IMR-90 (cell line): ENCODE measurements around the gene PRR23E. TPM values are rescaled to one million over a fixed set of nuclear protein-coding genes. Genes with fewer than 3 reads are reported as not detected.

Experiments
- ATAC-seq: fragments of 200-7000 bp; cut with Tn5 transposase; 2 replicates; pipeline ENCODE4 v1.9.1; 2020; ENCODE audit warnings: low read depth, mild to moderate bottlenecking, moderate library complexity
- BruUV-seq: library from RNA; stranded (reverse); fragments of 400-500 nt; replicated peaks from 2 replicates; lab custom pipeline; 2021; lab: Mats Ljungman, UMichigan
- CTCF ChIA-PET: fragments of 300-600 bp; formaldehyde crosslinking; extraction: SDS; loops from one replicate; lab custom pipeline; 2021; ENCODE audit warnings: antibody characterized with exemption; lab: Yijun Ruan, JAX
- POLR2A ChIA-PET: fragments of 300-600 bp; sonication (Branson Sonifier 250); formaldehyde crosslinking; loops from one replicate; lab custom pipeline; 2022; ENCODE audit warnings: antibody characterized with exemption; ENCODE audit not compliant: unreplicated experiment; lab: Charles Lee
- DNase-seq: peaks from one replicate; pipeline ENCODE4 v3.0.0; 2013
- H2AFZ ChIP-seq: replicated peaks from 2 replicates; pipeline ENCODE3; 2013; ENCODE audit warnings: low read length, mild to moderate bottlenecking; ENCODE audit not compliant: poor library complexity
- H2AK5ac ChIP-seq: 2 replicates; pipeline ENCODE4 v1.6.1; 2013; ENCODE audit warnings: low read depth, low read length, inconsistent platforms
- H2AK9ac ChIP-seq: replicated peaks from 2 replicates; pipeline ENCODE3; 2013; ENCODE audit warnings: mild to moderate bottlenecking, low read depth, low read length, moderate library complexity; ENCODE audit not compliant: poor library complexity
- H2BK120ac ChIP-seq: 2 replicates; pipeline ENCODE4 v1.6.1; 2013; ENCODE audit warnings: low read depth, low read length, inconsistent platforms
- H2BK15ac ChIP-seq: 3 replicates; pipeline ENCODE4 v1.6.1; 2013; ENCODE audit warnings: low read depth, low read length, inconsistent platforms
- H2BK20ac ChIP-seq: 2 replicates; pipeline ENCODE4 v1.6.1; 2013; ENCODE audit warnings: low read depth, mild to moderate bottlenecking, inconsistent platforms, low read length, moderate library complexity
- H2BK5ac ChIP-seq: 2 replicates; pipeline ENCODE4 v1.6.1; 2013; ENCODE audit warnings: mild to moderate bottlenecking, low read depth, low read length, inconsistent platforms; ENCODE audit not compliant: poor library complexity, severe bottlenecking
- H3K14ac ChIP-seq: replicated peaks from 2 replicates; pipeline ENCODE4 v1.6.1; 2013; ENCODE audit warnings: low read depth, low read length, inconsistent platforms
- H3K18ac ChIP-seq: 2 replicates; pipeline ENCODE4 v1.6.1; 2013; ENCODE audit warnings: low read depth, low read length, control low read depth
- H3K23ac ChIP-seq: 2 replicates; pipeline ENCODE4 v1.6.1; 2013; ENCODE audit warnings: low read depth, low read length, inconsistent platforms
- H3K27ac ChIP-seq: 2 replicates; pipeline ENCODE4 v1.5.1; 2013; ENCODE audit warnings: mild to moderate bottlenecking, control low read depth, low read length; ENCODE audit not compliant: insufficient read depth
- H3K27me3 ChIP-seq: 2 replicates; pipeline ENCODE4 v1.6.1; 2013; ENCODE audit warnings: low read length; ENCODE audit not compliant: control insufficient read depth, insufficient read depth
- H3K36me3 ChIP-seq: 2 replicates; pipeline ENCODE4 v1.6.1; 2013; ENCODE audit warnings: low read length, mixed read lengths; ENCODE audit not compliant: control insufficient read depth, insufficient read depth
- H3K4ac ChIP-seq: 2 replicates; pipeline ENCODE4 v1.6.1; 2013; ENCODE audit warnings: low read depth, low read length, inconsistent platforms
- H3K4me1 ChIP-seq: 2 replicates; pipeline ENCODE4 v1.6.1; 2013; ENCODE audit warnings: low read length, mixed read lengths; ENCODE audit not compliant: control insufficient read depth, insufficient read depth
- H3K4me2 ChIP-seq: 2 replicates; pipeline ENCODE4 v1.6.1; 2013; ENCODE audit warnings: low read depth, mild to moderate bottlenecking, control low read depth, low read length, moderate library complexity
- H3K4me3 ChIP-seq: 2 replicates; pipeline ENCODE4 v1.5.1; 2013; ENCODE audit warnings: low read depth, mild to moderate bottlenecking, control low read depth, low read length, moderate library complexity; ENCODE audit not compliant: insufficient read depth
- H3K56ac ChIP-seq: 2 replicates; pipeline ENCODE4 v1.6.1; 2013; ENCODE audit warnings: low read length, inconsistent platforms; ENCODE audit not compliant: insufficient read depth; ENCODE audit errors: extremely low read depth
- H3K79me1 ChIP-seq, 2 experiments: 2 replicates each; pipeline ENCODE4 v1.6.1; 2013; ENCODE audit warnings: low read length in 2 of 2, inconsistent platforms in 1 of 2, low read depth in 1 of 2
- H3K9ac ChIP-seq: 2 replicates; pipeline ENCODE4 v1.6.1; 2013; ENCODE audit warnings: low read depth, low read length, control low read depth
- H3K9me1 ChIP-seq: 2 replicates; pipeline ENCODE4 v1.6.1; 2013; ENCODE audit warnings: low read length, inconsistent platforms; ENCODE audit not compliant: insufficient read depth
- H3K9me3 ChIP-seq: 2 replicates; pipeline ENCODE4 v1.6.1; 2013; ENCODE audit warnings: low read length; ENCODE audit not compliant: control insufficient read depth, insufficient read depth
- H4K20me1 ChIP-seq: 2 replicates; pipeline ENCODE4 v1.6.1; 2013; ENCODE audit warnings: low read length, inconsistent platforms; ENCODE audit not compliant: insufficient read depth
- H4K5ac ChIP-seq: 2 replicates; pipeline ENCODE4 v1.6.1; 2013; ENCODE audit warnings: mild to moderate bottlenecking, low read depth, low read length, control low read depth
- H4K8ac ChIP-seq, 2 experiments: 2 replicates each; pipeline ENCODE4 v1.6.1; 2013; ENCODE audit warnings: low read depth in 2 of 2, low read length in 2 of 2, control low read depth in 1 of 2, inconsistent platforms in 1 of 2
- H4K91ac ChIP-seq: 2 replicates; pipeline ENCODE4 v1.6.1; 2013; ENCODE audit warnings: low read depth, low read length, inconsistent platforms; ENCODE audit not compliant: insufficient read depth
- CHD1 ChIP-seq: IDR thresholded peaks from 2 replicates; pipeline ENCODE4 v1.6.1; 2012; ENCODE audit warnings: low read depth, low read length, improper control_type of control experiment
- FOS ChIP-seq: fragments of 150-350 bp; IDR thresholded peaks from 2 replicates; pipeline ENCODE4 v1.6.1; 2016; ENCODE audit warnings: low read depth, low read length
- MAFK ChIP-seq: IDR thresholded peaks from 2 replicates; pipeline ENCODE4 v1.6.1; 2012; ENCODE audit warnings: low read depth, low read length, improper control_type of control experiment
- MXI1 ChIP-seq: IDR thresholded peaks from 2 replicates; pipeline ENCODE4 v1.6.1; 2012; ENCODE audit warnings: low read depth, mild to moderate bottlenecking, low read length, moderate library complexity, borderline replicate concordance
- NFE2L2 ChIP-seq: fragments of 150-350 bp; IDR thresholded peaks from 2 replicates; pipeline ENCODE4 v1.6.1; 2016; ENCODE audit warnings: low read depth, mild to moderate bottlenecking, low read length
- RAD21 ChIP-seq: IDR thresholded peaks from 2 replicates; pipeline ENCODE4 v1.6.1; 2012; ENCODE audit warnings: low read length, improper control_type of control experiment
- RCOR1 ChIP-seq: IDR thresholded peaks from 2 replicates; pipeline ENCODE4 v1.6.1; 2012; ENCODE audit warnings: mild to moderate bottlenecking, low read length, improper control_type of control experiment; ENCODE audit not compliant: insufficient replicate concordance
- WGBS, 2 experiments: methylation state at CpG; one replicate each; pipeline versions ENCODE4 v1.1.5 to v1.1.7; 2013; ENCODE audit warnings: missing lambda C conversion rate in 2 of 2; ENCODE audit not compliant: insufficient read length in 1 of 2; ENCODE audit errors: extremely low coverage in 2 of 2; 5-methylcytosine and 5-hydroxymethylcytosine counted together
- dilution Hi-C: fragments of 300-500 bp; cut with HindIII; formaldehyde crosslinking; loops from one replicate; pipeline ENCODE4 v1.14.3; 2018; ENCODE audit warnings: low sequenced_read_pairs; ENCODE audit not compliant: unreplicated experiment
- in situ Hi-C: fragments of 300-500 bp; cut with MboI; formaldehyde crosslinking; loops from 3 replicates; pipeline ENCODE4 v1.14.3; 2019; ENCODE audit warnings: low sequenced_read_pairs, inconsistent platforms, mixed read lengths
- intact Hi-C: fragments of 100-400 bp; cut with micrococcal nuclease; formaldehyde crosslinking; loops from 2 replicates; pipeline ENCODE4 v1.10.0; 2022
- polyA plus RNA-seq, 3 experiments: library from polyadenylated mRNA; depleted of rRNA; stranded (reverse); fragments of >200 nt; gene quantifications; 2 replicates each; pipeline ENCODE4 v1.2.3, GENCODE V29; 2012; ENCODE audit warnings: low replicate concordance in 1 of 3
- total RNA-seq: library from RNA; depleted of rRNA; stranded (reverse); fragments of >200 nt; gene quantifications from 2 replicates; pipeline ENCODE4 v1.2.3, GENCODE V29; 2012

Gene PRR23E
- total and polyA plus RNA-seq, 2 of the 4 experiments (the other 2 are of a cell fraction), result not detected

DNA sequence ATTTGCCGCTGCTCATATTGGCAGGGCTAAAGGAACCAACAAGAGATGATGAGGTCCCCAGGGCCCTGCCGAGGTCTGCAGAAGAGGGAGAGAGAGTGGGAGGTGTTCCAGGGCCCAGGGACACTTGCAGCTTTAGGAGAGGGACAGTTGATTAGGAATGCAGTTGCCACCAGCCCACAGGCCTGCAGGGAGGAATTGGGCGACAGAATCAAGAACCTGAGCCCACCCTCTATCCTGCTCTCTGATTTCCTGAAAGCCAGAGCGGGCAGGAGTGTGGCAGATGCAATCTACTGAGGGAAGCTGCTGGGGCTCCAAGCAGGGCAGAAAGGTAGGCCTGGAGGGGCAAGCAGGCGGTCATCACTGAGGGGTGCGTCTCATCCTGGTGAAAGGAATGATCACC, 12.1 kb upstream of the PRR23E start:
- dilution Hi-C loops (no loop called here), intact Hi-C loops (no loop called here), in situ Hi-C loops (no loop called here)
- ChIA-PET CTCF (no interaction called here), POLR2A (no interaction called here)
- Histone ChIP-seq H3K4me1 (no peaks in the 10 kb centered on the region), H2BK5ac (no peak overlapping the region), H3K9me3 (no peaks in the 10 kb centered on the region), H3K9me1 (no peaks in the 10 kb centered on the region), H3K4ac (no peak overlapping the region), H3K18ac (no peak overlapping the region), H3K79me1 (no peaks in the 10 kb centered on the region), H3K9ac (no peak overlapping the region), H3K14ac (no peak overlapping the region), H3K56ac (no peak overlapping the region), H2AK5ac (no peak overlapping the region), H2AK9ac (no peak overlapping the region), H4K20me1 (no peaks in the 10 kb centered on the region), H4K91ac (no peak overlapping the region), H2BK15ac (no peak overlapping the region), H2BK120ac (no peak overlapping the region), H3K36me3 (no peaks in the 10 kb centered on the region), H2BK20ac (no peak overlapping the region), H3K27ac (no peak overlapping the region), H4K8ac (no peak overlapping the region), H3K4me2 (no peak overlapping the region), H4K5ac (no peak overlapping the region), H3K23ac (no peak overlapping the region), H3K4me3 (no peak overlapping the region), H2AFZ (no peak overlapping the region), H3K27me3 (peaks cover 2% of the 10 kb centered on the region)
- DNase-seq (no peak), ATAC-seq (no peak)
- BruUV-seq, result no TSS peak
- TF ChIP-seq MXI1 (no peak), RAD21 (no peak), FOS (no peak), RCOR1 (no peak), MAFK (no peak), NFE2L2 (no peak), CHD1 (no peak)
- no CpG with 5 or more reads among the region's 6 CpGs for WGBS, 2 experiments
